ENCODE results near the gene DAZAP2.
"Not testable (repeated sequence)": the region's sequence is repeated elsewhere in the genome, so short reads cannot be mapped to it uniquely, and the experiment has no call there.

DAZAP2 gene

GRCh38 chr12:51275088-51275487, 36.5 kb downstream of the DAZAP2 start:
- no peak for DNase-seq (ENCODE audit: low read depth)
- H3K4me3 ChIP-seq (replicated peaks; ENCODE audit: low read depth, low read length): no peak overlapping the region
- TF ChIP-seq CTCF (IDR thresholded peaks at IDR 0.05; ENCODE audit: low read length, missing control alignments): no peak

- TF ChIP-seq CTCF (IDR thresholded peaks at IDR 0.05; ENCODE audit: low read length, missing control alignments): no peak
- peak; percentile 70 for DNase-seq (ENCODE audit: low read depth)
Measured at GRCh38 chr12:51281202-51281924, 42.7 kb downstream of the DAZAP2 start.

GRCh38 chr12:51285843-51286242, 47.2 kb downstream of the DAZAP2 start:
- no peak overlapping the region for H3K4me3 ChIP-seq (replicated peaks; ENCODE audit: low read depth, low read length)
- no peak for DNase-seq (ENCODE audit: low read depth)
- TF ChIP-seq CTCF (IDR thresholded peaks at IDR 0.05; ENCODE audit: low read length, missing control alignments): no peak

More at GRCh38 chr12:51281202-51281924, 42.7 kb downstream of the DAZAP2 start:
- H3K4me3 ChIP-seq (replicated peaks; ENCODE audit: low read depth, low read length): no peak overlapping the region

DNA sequence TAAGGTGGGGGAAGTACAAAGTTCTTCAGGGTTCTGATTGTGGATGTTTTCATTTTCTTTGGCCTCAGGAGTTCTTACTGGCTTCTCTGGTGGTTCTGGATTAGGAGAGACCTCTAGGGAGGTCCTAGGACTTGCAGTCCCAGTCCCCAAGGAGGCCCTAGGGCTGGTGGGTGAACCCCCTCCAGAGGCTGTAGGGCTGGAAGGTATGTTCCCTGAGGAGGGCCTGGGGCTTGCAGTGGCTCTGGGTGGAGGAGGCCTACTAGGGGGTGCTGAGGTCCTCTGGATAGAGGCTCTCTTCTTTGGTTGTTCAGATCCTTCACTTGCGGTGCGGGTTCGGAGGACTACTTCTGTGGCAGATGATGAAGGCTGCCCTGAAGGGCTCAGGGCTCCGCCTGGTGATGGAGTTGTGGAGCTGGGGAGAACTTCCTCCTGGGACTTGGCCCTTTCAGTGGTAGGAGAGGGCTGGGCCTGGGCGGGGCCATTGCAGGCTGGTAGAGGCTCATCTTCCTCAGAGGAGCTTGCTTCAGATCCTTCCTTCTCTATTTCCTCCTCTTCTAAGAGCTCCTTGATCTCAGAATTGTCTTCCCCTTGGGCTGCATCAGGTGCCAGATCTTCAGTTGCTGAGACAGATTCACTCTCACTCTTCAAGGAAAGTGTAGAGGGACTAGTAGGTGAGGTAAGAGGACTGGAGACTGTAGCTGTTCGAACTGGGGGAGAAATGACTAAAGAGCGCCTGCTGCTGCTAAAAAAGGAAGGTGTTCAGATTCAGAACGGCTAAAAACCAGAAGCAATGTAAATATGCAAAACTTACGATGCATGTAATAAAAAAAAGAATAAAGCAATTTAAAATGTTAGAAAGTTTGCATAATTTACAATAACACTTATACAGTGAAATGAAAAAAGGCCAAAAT, 53.2 kb downstream of the DAZAP2 start:
- not testable (repeated sequence) for H3K4me3 ChIP-seq (replicated peaks; ENCODE audit: low read depth, low read length); DNase-seq (ENCODE audit: low read depth)

Data from fibroblast of pulmonary artery (primary cell).